SH-SY5Y (cell line): ENCODE data around the gene RNF32.

Source experiments
- GATA2 ChIP-seq: IDR thresholded peaks from 2 replicates; pipeline ENCODE4 v1.6.1; 2011; ENCODE audit warnings: mild to moderate bottlenecking, low read depth, low read length
- GATA3 ChIP-seq: IDR thresholded peaks from 2 replicates; pipeline ENCODE4 v1.6.1; 2011; ENCODE audit warnings: low read depth, mild to moderate bottlenecking, low read length, moderate library complexity

RNF32 gene

GRCh38 chr7:156673902-156674301 lies 33.3 kb downstream of the RNF32 start:
- TF ChIP-seq GATA2 (no peak), GATA3 (no peak)

GRCh38 chr7:156675721-156676120 lies 35.1 kb downstream of the RNF32 start:
- TF ChIP-seq GATA2, result no peak
- TF ChIP-seq GATA3, result no peak

- no peak for TF ChIP-seq GATA3
- TF ChIP-seq GATA2, result no peak
Observed at GRCh38 chr7:156676263-156676662, 35.7 kb downstream of the RNF32 start.

- TF ChIP-seq GATA2, result no peak
- TF ChIP-seq GATA3, result no peak
Observed at GRCh38 chr7:156677374-156678054, 36.9 kb downstream of the RNF32 start.

- TF ChIP-seq GATA2 (no peak), GATA3 (no peak)
Observed at GRCh38 chr7:156680281-156680680, 39.7 kb downstream of the RNF32 start.

GRCh38 chr7:156682928-156683327 lies 42.4 kb downstream of the RNF32 start:
- TF ChIP-seq GATA2 (no peak), GATA3 (no peak)

- TF ChIP-seq GATA2 (no peak), GATA3 (no peak)
Observed at GRCh38 chr7:156684251-156684650, 43.7 kb downstream of the RNF32 start.

- TF ChIP-seq GATA3, result no peak
- no peak for TF ChIP-seq GATA2
Observed at GRCh38 chr7:156684661-156685060, 44.1 kb downstream of the RNF32 start.

- TF ChIP-seq GATA2, result no peak
- no peak for TF ChIP-seq GATA3
Observed at GRCh38 chr7:156691764-156692163, 51.2 kb downstream of the RNF32 start.

- TF ChIP-seq GATA3, result no peak
- TF ChIP-seq GATA2, result no peak
Observed at GRCh38 chr7:156692849-156693248, 52.3 kb downstream of the RNF32 start.

GRCh38 chr7:156693627-156694026 lies 53.1 kb downstream of the RNF32 start:
- TF ChIP-seq GATA3 (no peak), GATA2 (no peak)

GRCh38 chr7:156702399-156702798 lies 61.8 kb downstream of the RNF32 start:
- TF ChIP-seq GATA3, result no peak
- no peak for TF ChIP-seq GATA2

- no peak for TF ChIP-seq GATA2
- TF ChIP-seq GATA3, result no peak
Observed at GRCh38 chr7:156703209-156703608, 62.6 kb downstream of the RNF32 start.

- TF ChIP-seq GATA3 (no peak), GATA2 (no peak)
Observed at GRCh38 chr7:156703773-156704482, 63.4 kb downstream of the RNF32 start.
